T-cell (primary cell): ENCODE data around the gene TEX2. TPM values are rescaled to one million over a fixed set of nuclear protein-coding genes. Genes with fewer than 3 reads are reported as not detected.

Source experiments
- ATAC-seq, 4 experiments: fragments of 200-7000 bp in 3 of 4; fragments of 150-1000 bp in 1 of 4; cut with Tn5 transposase; replicated peaks in 1 of 4; 1 replicate in 3 of 4; 2 replicates in 1 of 4; pipeline ENCODE4 v1.10.0; 2021; ENCODE audit warnings: moderate library complexity in 3 of 4, mild to moderate bottlenecking in 2 of 4, moderate number of reproducible peaks in 1 of 4
- CTCF ChIA-PET, 2 donors: fragments of 300-600 bp; sonication (Branson Sonifier 250); formaldehyde crosslinking; loops; one replicate each; lab custom pipeline; 2022; ENCODE audit warnings: antibody characterized with exemption in 2 of 2; lab: Charles Lee
- POLR2A ChIA-PET, 2 donors: fragments of 300-600 bp; sonication (Branson Sonifier 250); formaldehyde crosslinking; loops; one replicate each; lab custom pipeline; 2022; ENCODE audit warnings: antibody characterized with exemption in 2 of 2; lab: Charles Lee
- DNase-seq, 35 experiments: peaks; one replicate each; pipeline versions ENCODE4 v3.0.0 to v3.0.0-alpha.2; 2013 to 2023
- H3K27ac ChIP-seq: one replicate; pipeline ENCODE4 v1.5.1; 2013; ENCODE audit warnings: low read length
- H3K27me3 ChIP-seq, 2 experiments: replicated peaks in 1 of 2; 1 replicate in 1 of 2; 2 replicates in 1 of 2; pipeline versions ENCODE4 v1.6.1 to v1.7.0; 2013; ENCODE audit warnings: low read length in 1 of 2, mixed read lengths in 1 of 2; ENCODE audit not compliant: control insufficient read depth in 2 of 2, insufficient read depth in 2 of 2; ENCODE audit errors: extremely low read depth in 1 of 2
- H3K36me3 ChIP-seq, 2 donors: 1 replicate in 1 of 2; 2 replicates in 1 of 2; pipeline versions ENCODE4 v1.6.1 to v1.7.0; 2013; ENCODE audit warnings: low read length in 1 of 2; ENCODE audit not compliant: control insufficient read depth in 2 of 2, insufficient read depth in 1 of 2; ENCODE audit errors: extremely low read depth in 1 of 2
- H3K4me1 ChIP-seq, 2 experiments: 1 replicate in 1 of 2; 2 replicates in 1 of 2; pipeline versions ENCODE4 v1.6.1 to v1.7.0; 2013; ENCODE audit warnings: low read length in 2 of 2, mixed read lengths in 1 of 2; ENCODE audit not compliant: insufficient read depth in 2 of 2, control insufficient read depth in 1 of 2; ENCODE audit errors: extremely low read depth in 1 of 2
- H3K4me3 ChIP-seq, 2 donors: 1 replicate in 1 of 2; 2 replicates in 1 of 2; pipeline versions ENCODE4 v1.5.1 to v1.7.0; 2013; ENCODE audit warnings: mild to moderate bottlenecking in 2 of 2, low read length in 1 of 2, moderate library complexity in 1 of 2; ENCODE audit not compliant: control insufficient read depth in 1 of 2; ENCODE audit errors: extremely low read depth in 1 of 2
- H3K9me3 ChIP-seq: 2 replicates; pipeline ENCODE4 v1.7.0; 2013
- H3K27ac Mint-ChIP-seq, 2 donors: one replicate each; pipeline ENCODE4 v1.8.0; 2020 to 2021; ENCODE audit warnings: mild to moderate bottlenecking in 2 of 2, mixed read lengths in 2 of 2
- H3K27me3 Mint-ChIP-seq, 2 donors: one replicate each; pipeline ENCODE4 v1.8.0; 2021 to 2022; ENCODE audit warnings: mixed read lengths in 2 of 2
- H3K36me3 Mint-ChIP-seq: one replicate; pipeline ENCODE4 v1.8.0; 2021; ENCODE audit warnings: mixed read lengths
- H3K4me1 Mint-ChIP-seq, 3 donors: one replicate each; pipeline ENCODE4 v1.8.0; 2020 to 2022; ENCODE audit warnings: mixed read lengths in 3 of 3, mild to moderate bottlenecking in 1 of 3
- H3K4me3 Mint-ChIP-seq, 3 donors: one replicate each; pipeline ENCODE4 v1.8.0; 2020 to 2022; ENCODE audit warnings: mild to moderate bottlenecking in 3 of 3, mixed read lengths in 3 of 3, moderate library complexity in 3 of 3
- H3K9me3 Mint-ChIP-seq, 3 donors: one replicate each; pipeline ENCODE4 v1.8.0; 2020 to 2022; ENCODE audit warnings: mixed read lengths in 3 of 3
- WGBS: methylation state at CpG from one replicate; pipeline ENCODE4 v1.1.5; 2013; ENCODE audit warnings: missing lambda C conversion rate; ENCODE audit not compliant: insufficient coverage; 5-methylcytosine and 5-hydroxymethylcytosine counted together
- total RNA-seq, 35 experiments: library from RNA in 6 of 35; stranded (reverse) in 6 of 35; fragments of 120-200 nt in 1 of 35; gene quantifications; one replicate each; pipeline versions ENCODE4 v1.2.1 to v1.2.4 and lab custom pipeline; 2013 to 2026

Gene TEX2
- total RNA-seq, 5 donors from 2014 or later (not counting 1 experiment from before 2014, with no cell fraction given), result 12.5 to 16.4 (median 14.8) TPM

DNA sequence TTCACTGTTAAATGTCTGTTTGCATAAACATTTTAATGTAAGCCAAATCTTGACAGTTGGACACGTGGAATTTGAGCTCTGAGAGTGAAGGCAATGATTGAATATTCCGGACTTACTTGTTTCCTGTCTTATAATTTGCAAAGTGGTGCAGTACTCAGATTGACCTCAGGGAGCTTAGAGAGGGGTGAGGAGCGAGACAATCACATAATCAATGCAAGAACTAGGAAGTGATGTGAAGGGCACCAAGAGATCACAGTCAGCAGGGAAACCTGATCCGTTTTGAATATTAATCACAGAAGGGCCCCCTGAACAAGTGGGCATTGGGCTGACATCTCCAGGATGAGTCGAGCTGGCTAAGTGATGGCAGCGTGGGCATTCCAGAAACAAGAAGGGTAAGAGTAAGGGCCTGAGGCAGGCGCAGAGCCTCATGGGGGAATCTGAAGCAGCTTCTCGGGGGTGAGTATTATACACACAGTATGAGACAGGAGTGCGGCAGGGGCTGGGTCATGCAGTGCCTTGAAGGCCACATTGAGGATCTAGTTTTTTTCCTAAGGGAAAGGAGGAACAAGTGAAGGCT, 26.1 kb downstream of the TEX2 start:
- Mint-ChIP-seq H3K9me3 (no peaks in the 10 kb centered on the region), H3K4me3 (no peak overlapping the region), H3K36me3 (peaks cover 11% of the 10 kb centered on the region), H3K27me3 (no peaks in the 10 kb centered on the region), H3K27ac (no peak overlapping the region), H3K4me1 (peaks cover 12 to 29% (median 19%) of the 10 kb centered on the region in 3 donors)
- 83% methylated on average over 7 of the region's 9 CpGs for WGBS
- Histone ChIP-seq H3K4me1 (peaks cover 2 to 3% of the 10 kb centered on the region in 2 experiments), H3K36me3 (peaks cover 0 to 2% of the 10 kb centered on the region in 2 donors), H3K4me3 (no peak overlapping the region), H3K27ac (no peak overlapping the region), H3K27me3 (no peaks in the 10 kb centered on the region), H3K9me3 (no peaks in the 10 kb centered on the region)
- DNase-seq (peak in 1 of 35 experiments; percentile 13), ATAC-seq (peak in 1 of 4 experiments; percentile 38)
- ChIA-PET POLR2A (no interaction called here), CTCF (interaction anchor here in 1 of 2 donors (0.6 kb wide), 1 partner anchor 42 kb away, joined by 9 read pairs; no protein-coding TSS in a partner anchor)

DNA sequence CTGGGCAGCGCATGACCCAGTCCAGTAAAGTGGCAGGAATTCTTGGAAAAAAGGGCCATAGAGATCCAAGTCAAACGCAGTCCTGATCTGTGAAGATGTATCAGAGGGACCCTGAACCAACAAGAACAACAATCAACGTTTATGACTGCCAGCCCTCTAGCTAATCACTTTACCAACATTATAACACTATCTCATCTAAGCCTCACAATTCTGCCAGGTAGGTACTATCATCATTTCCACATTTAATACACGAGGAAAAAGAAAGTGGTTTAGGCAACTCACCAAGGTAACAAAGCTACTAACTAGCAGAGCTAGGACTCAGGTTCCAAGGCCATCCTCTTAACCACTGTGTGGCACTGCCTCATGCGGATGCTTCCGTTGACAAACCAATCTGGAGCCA, 28.1 kb downstream of the TEX2 start:
- H3K27me3 Mint-ChIP-seq, result no peaks in the 10 kb centered on the region
- peaks cover 2 to 3% of the 10 kb centered on the region in 2 donors for H3K36me3 ChIP-seq
- H3K4me1 Mint-ChIP-seq, result peaks cover 11 to 20% (median 12%) of the 10 kb centered on the region in 3 donors
- H3K27me3 ChIP-seq, result no peaks in the 10 kb centered on the region
- ChIA-PET POLR2A (no interaction called here), CTCF (interaction anchor here in 1 of 2 donors (0.8 kb wide), 1 partner anchor 9 kb away, joined by 9 read pairs; no protein-coding TSS in a partner anchor)
- H3K27ac Mint-ChIP-seq, result no peak overlapping the region
- 95% methylated on average over 6 of the region's 6 CpGs for WGBS
- peaks cover 11% of the 10 kb centered on the region for H3K36me3 Mint-ChIP-seq
- no peak overlapping the region for H3K4me3 ChIP-seq
- H3K4me1 ChIP-seq, result no peaks in the 10 kb centered on the region
- DNase-seq, result no peak
- ATAC-seq, result no peak
- H3K9me3 ChIP-seq, result no peaks in the 10 kb centered on the region
- no peak overlapping the region for H3K27ac ChIP-seq
- H3K4me3 Mint-ChIP-seq, result no peak overlapping the region
- no peaks in the 10 kb centered on the region for H3K9me3 Mint-ChIP-seq

DNA sequence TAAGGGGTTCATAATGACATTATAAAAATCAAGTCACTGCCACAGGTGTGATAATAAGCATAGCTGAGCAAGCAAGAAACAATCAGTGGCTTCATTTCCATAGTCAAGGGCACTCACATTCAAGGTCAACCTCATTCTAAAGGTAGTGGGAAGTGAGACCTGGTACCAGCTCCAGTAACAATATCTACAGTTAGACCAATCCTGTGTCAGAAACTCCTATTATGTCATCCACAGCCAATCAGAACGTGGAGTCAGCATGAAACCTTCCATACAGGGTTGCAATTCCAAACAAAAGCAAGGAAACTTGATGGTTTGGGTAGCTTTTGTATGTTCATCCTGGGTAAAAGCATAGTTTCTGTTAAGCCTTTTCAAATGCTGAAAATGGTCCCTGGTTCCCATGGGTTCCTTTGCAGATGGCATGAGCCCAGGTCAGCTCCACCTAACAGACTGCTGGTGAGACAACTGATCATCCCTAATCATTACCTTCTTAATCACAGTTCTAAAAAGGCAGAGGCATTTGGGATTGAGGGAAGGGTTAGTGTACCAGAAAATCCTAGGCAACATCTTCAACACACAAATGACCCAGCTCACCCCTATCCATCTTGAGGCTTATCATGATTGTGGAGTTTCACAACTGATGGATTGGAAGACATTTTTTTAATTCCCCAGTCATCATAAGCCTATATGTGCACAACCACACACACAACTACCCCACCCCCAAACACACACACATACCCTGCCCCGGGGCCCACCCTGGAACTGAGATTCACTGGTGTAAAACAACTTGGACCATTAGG, 30.4 kb downstream of the TEX2 start:
- H3K27ac ChIP-seq, result no peak overlapping the region

DNA sequence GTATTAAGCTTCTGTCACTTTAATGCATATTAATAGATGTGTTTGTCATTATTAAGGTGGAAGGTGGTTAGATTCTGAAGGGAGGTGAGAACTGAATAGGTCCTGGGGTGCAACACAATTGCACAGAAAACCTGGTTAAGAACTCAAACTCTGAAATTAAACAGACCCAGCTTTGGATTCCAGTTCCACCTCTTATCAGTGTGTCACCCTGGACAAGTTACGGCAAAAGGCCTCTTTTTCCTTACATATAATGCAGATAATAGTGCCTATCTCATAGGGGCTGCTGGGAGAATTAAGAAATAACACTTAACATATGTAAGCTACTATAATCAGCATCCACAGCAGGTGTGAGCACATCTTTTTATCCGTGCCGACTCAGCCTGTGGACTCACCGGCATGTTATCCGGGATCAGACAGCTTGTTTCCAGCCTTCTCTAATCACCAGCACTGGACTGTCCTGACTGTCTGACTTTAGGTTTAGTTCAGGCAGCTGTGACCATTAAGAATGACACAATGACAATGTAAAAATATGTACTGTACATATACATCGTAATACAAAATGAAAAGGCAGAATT, 31.4 kb downstream of the TEX2 start:
- H3K27ac Mint-ChIP-seq, result no peak overlapping the region
- H3K36me3 ChIP-seq, result peaks cover 2 to 3% of the 10 kb centered on the region in 2 donors
- H3K9me3 ChIP-seq, result no peaks in the 10 kb centered on the region
- H3K27me3 Mint-ChIP-seq, result no peaks in the 10 kb centered on the region
- H3K36me3 Mint-ChIP-seq, result peaks cover 11% of the 10 kb centered on the region
- H3K4me1 Mint-ChIP-seq, result peaks cover 3 to 6% (median 3%) of the 10 kb centered on the region in 3 donors
- ATAC-seq (no peak), DNase-seq (no peak)
- H3K4me3 ChIP-seq, result no peak overlapping the region
- H3K27me3 ChIP-seq, result no peaks in the 10 kb centered on the region
- H3K27ac ChIP-seq, result no peak overlapping the region
- no peaks in the 10 kb centered on the region for H3K4me1 ChIP-seq
- no peak overlapping the region for H3K4me3 Mint-ChIP-seq
- CTCF ChIA-PET, result no interaction called here
- 100% methylated on average over 2 of the region's 6 CpGs for WGBS
- POLR2A ChIA-PET, result no interaction called here
- no peaks in the 10 kb centered on the region for H3K9me3 Mint-ChIP-seq

More for the DNA sequence above, 30.4 kb downstream of the TEX2 start:
- no peaks in the 10 kb centered on the region for H3K4me1 ChIP-seq
- Mint-ChIP-seq H3K4me3 (no peak overlapping the region), H3K27me3 (no peaks in the 10 kb centered on the region), H3K36me3 (peaks cover 11% of the 10 kb centered on the region), H3K27ac (no peak overlapping the region), H3K4me1 (peaks cover 5 to 16% (median 6%) of the 10 kb centered on the region in 3 donors), H3K9me3 (no peaks in the 10 kb centered on the region)
- POLR2A ChIA-PET, result no interaction called here
- H3K4me3 ChIP-seq, result no peak overlapping the region
- no peaks in the 10 kb centered on the region for H3K27me3 ChIP-seq
- CTCF ChIA-PET, result no interaction called here
- DNase-seq (no peak), ATAC-seq (no peak)
- H3K9me3 ChIP-seq, result no peaks in the 10 kb centered on the region
- H3K36me3 ChIP-seq, result peaks cover 2 to 3% of the 10 kb centered on the region in 2 donors
- WGBS, result no CpG with 5 or more reads among the region's 2 CpGs

DNA sequence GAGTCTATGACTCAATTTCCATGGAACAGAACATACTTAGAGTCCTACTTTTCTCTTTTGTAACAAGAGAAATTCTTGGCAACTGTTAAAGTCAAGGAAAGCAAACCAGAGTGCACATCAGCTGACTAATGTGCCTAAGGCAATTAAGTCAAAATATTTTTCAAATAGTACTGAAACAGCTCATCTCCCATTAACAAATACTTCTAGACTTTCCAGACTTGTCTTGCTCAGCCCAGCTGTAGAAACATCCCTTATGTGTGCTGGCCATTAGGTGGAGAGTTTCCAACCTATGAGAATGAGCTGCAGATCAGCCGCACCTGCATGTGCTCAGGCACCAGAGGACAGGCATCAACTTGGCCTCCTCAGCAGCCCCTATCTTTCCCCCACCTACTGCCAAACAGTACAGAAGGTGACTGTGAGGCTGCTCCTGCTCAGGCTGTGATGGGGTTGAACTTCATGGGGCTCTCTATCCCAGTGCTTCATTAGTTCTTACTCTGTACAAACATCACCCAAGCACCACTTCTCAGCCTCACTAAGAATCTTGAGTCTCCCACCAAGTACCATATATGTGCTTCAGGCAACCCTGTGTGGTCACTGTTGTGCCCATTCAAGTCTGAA, 32.2 kb downstream of the TEX2 start:
- no peak overlapping the region for H3K27ac ChIP-seq
- H3K9me3 ChIP-seq, result no peaks in the 10 kb centered on the region
- H3K4me3 ChIP-seq, result no peak overlapping the region
- DNase-seq (no peak), ATAC-seq (no peak)
- H3K4me3 Mint-ChIP-seq, result no peak overlapping the region
- CTCF ChIA-PET, result no interaction called here
- no peaks in the 10 kb centered on the region for H3K27me3 Mint-ChIP-seq
- POLR2A ChIA-PET, result no interaction called here
- peaks cover 2 to 3% of the 10 kb centered on the region in 2 donors for H3K36me3 ChIP-seq
- no peak overlapping the region for H3K27ac Mint-ChIP-seq
- H3K27me3 ChIP-seq, result no peaks in the 10 kb centered on the region
- peaks cover 2 to 4% (median 3%) of the 10 kb centered on the region in 3 donors for H3K4me1 Mint-ChIP-seq
- H3K4me1 ChIP-seq, result no peaks in the 10 kb centered on the region
- no peaks in the 10 kb centered on the region for H3K9me3 Mint-ChIP-seq
- H3K36me3 Mint-ChIP-seq, result peaks cover 11% of the 10 kb centered on the region
- no CpG with 5 or more reads among the region's 1 CpG for WGBS
